ENCODE results near the gene COL7A1.

Gene COL7A1

GRCh38 chr3:48548126-48548525 is 47.0 kb downstream of the COL7A1 start:
- no peak for DNase-seq (ENCODE audit: extremely low read depth, low read depth)
- no peak for TF ChIP-seq CTCF (IDR thresholded peaks at IDR 0.05; ENCODE audit: low read depth, low read length, missing control alignments)
- H3K4me3 ChIP-seq (replicated peaks; ENCODE audit: low read depth, low read length), result no peak overlapping the region

GRCh38 chr3:48546203-48546829 is 48.8 kb downstream of the COL7A1 start:
- TF ChIP-seq CTCF (IDR thresholded peaks at IDR 0.05; ENCODE audit: low read depth, low read length, missing control alignments), result no peak
- no peak for DNase-seq (ENCODE audit: extremely low read depth, low read depth)
- no peak overlapping the region for H3K4me3 ChIP-seq (replicated peaks; ENCODE audit: low read depth, low read length)

GRCh38 chr3:48544141-48544540 is 51.0 kb downstream of the COL7A1 start:
- no peak for TF ChIP-seq CTCF (IDR thresholded peaks at IDR 0.05; ENCODE audit: low read depth, low read length, missing control alignments)
- DNase-seq (ENCODE audit: extremely low read depth, low read depth), result no peak
- no peak overlapping the region for H3K4me3 ChIP-seq (replicated peaks; ENCODE audit: low read depth, low read length)

- no peak for DNase-seq (ENCODE audit: extremely low read depth, low read depth)
- TF ChIP-seq CTCF (IDR thresholded peaks at IDR 0.05; ENCODE audit: low read depth, low read length, missing control alignments), result no peak
- no peak overlapping the region for H3K4me3 ChIP-seq (replicated peaks; ENCODE audit: low read depth, low read length)
Measured at GRCh38 chr3:48543271-48543866, 51.8 kb downstream of the COL7A1 start.

- TF ChIP-seq CTCF (IDR thresholded peaks at IDR 0.05; ENCODE audit: low read depth, low read length, missing control alignments), result no peak
- no peak overlapping the region for H3K4me3 ChIP-seq (replicated peaks; ENCODE audit: low read depth, low read length)
- DNase-seq (ENCODE audit: extremely low read depth, low read depth), result no peak
Measured at GRCh38 chr3:48538451-48538850, 56.7 kb downstream of the COL7A1 start.

- no peak overlapping the region for H3K4me3 ChIP-seq (replicated peaks; ENCODE audit: low read depth, low read length)
- DNase-seq (ENCODE audit: extremely low read depth, low read depth), result no peak
- no peak for TF ChIP-seq CTCF (IDR thresholded peaks at IDR 0.05; ENCODE audit: low read depth, low read length, missing control alignments)
Measured at GRCh38 chr3:48536785-48537184, 58.3 kb downstream of the COL7A1 start.

GRCh38 chr3:48536116-48536515 is 59.0 kb downstream of the COL7A1 start:
- TF ChIP-seq CTCF (IDR thresholded peaks at IDR 0.05; ENCODE audit: low read depth, low read length, missing control alignments), result no peak
- H3K4me3 ChIP-seq (replicated peaks; ENCODE audit: low read depth, low read length), result no peak overlapping the region
- DNase-seq (ENCODE audit: extremely low read depth, low read depth), result no peak

All from HFF-Myc (cell line).